HCT116 (cell line): Measurements from ENCODE around the gene BCO2.

Experiments
- CTCF ChIP-seq, 3 experiments: fragments of 200-600 bp in 1 of 3; sonication (generic) in 1 of 3; IDR thresholded peaks in 2 of 3; conservative IDR thresholded peaks in 1 of 3; 2 replicates each; pipeline ENCODE4 v1.5.1; 2012 to 2017; ENCODE audit warnings: low read depth in 2 of 3, low read length in 2 of 3, antibody characterized with exemption in 1 of 3, borderline replicate concordance in 1 of 3, control low read depth in 1 of 3, mild to moderate bottlenecking in 1 of 3, mixed read lengths in 1 of 3, mixed run types in 1 of 3, moderate library complexity in 1 of 3; ENCODE audit not compliant: insufficient read depth in 1 of 3
- EZH2 ChIP-seq: fragments of 200-600 bp; sonication (generic); IDR thresholded peaks from 2 replicates; pipeline ENCODE4 v1.6.1; 2017; ENCODE audit warnings: antibody characterized with exemption, mixed run types
- JUND ChIP-seq: IDR thresholded peaks from 2 replicates; pipeline ENCODE4 v1.6.1; 2012
- POLR2A ChIP-seq: IDR thresholded peaks from 2 replicates; pipeline ENCODE4 v1.7.0; 2011; ENCODE audit warnings: borderline replicate concordance; ENCODE audit not compliant: insufficient read depth, insufficient read length; ENCODE audit errors: extremely low read depth
- REST ChIP-seq: IDR thresholded peaks from 2 replicates; pipeline ENCODE4 v1.6.1; 2012; ENCODE audit warnings: low read depth
- TCF7L2 ChIP-seq: IDR thresholded peaks from 2 replicates; pipeline ENCODE4 v1.7.0; 2011; ENCODE audit warnings: borderline replicate concordance, inconsistent platforms; ENCODE audit not compliant: insufficient read depth, insufficient read length; ENCODE audit errors: extremely low read depth
- ZBTB33 ChIP-seq: IDR thresholded peaks from 2 replicates; pipeline ENCODE4 v1.6.1; 2011; ENCODE audit warnings: mild to moderate bottlenecking, low read length, moderate library complexity; ENCODE audit not compliant: insufficient replicate concordance; ENCODE audit errors: extremely low read depth

GRCh38 chr11:112182867-112183266 is 7.6 kb downstream of the BCO2 start:
- no peak for TF ChIP-seq CTCF (IDR thresholded peaks at IDR 0.05 in 2 of 3, conservative IDR thresholded peaks at IDR 0.05 in 1 of 3; ENCODE audit: borderline replicate concordance in 1 of 3, insufficient read depth in 1 of 3, low read depth in 2 of 3, low read length in 2 of 3)
- TF ChIP-seq JUND, result no peak
- TF ChIP-seq ZBTB33, result no peak
- TF ChIP-seq POLR2A, result no peak
- no peak for TF ChIP-seq EZH2
- no peak for TF ChIP-seq REST
- TF ChIP-seq TCF7L2, result no peak
